ENCODE results near the gene METTL15.
"Not testable (repeated sequence)": the region's sequence is repeated elsewhere in the genome, so short reads cannot be mapped to it uniquely, and the experiment has no call there.

Gene METTL15

DNA sequence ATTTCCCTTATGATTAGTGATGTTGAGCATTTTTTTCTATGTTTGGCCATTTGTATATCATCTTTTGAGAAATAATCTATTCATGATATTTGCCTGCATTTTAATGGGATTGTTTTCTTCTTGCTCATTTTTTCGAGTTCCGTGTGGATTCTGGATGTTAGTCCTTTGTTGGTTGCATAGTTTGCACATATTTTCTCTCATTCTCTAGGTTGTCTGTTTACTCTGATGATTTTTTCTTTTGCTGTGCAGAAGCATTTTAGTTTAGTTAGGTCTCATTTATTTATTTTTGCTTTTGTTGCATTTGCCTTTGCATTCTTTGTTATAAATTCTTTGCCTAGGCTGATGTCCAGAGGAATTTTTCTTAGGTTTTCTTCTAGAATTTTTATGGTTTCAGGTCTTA is 87.3 kb downstream of the METTL15 start:
- DNase-seq (ENCODE audit: low read depth in 1 of 2, low spot score in 1 of 2), result no peak

DNA sequence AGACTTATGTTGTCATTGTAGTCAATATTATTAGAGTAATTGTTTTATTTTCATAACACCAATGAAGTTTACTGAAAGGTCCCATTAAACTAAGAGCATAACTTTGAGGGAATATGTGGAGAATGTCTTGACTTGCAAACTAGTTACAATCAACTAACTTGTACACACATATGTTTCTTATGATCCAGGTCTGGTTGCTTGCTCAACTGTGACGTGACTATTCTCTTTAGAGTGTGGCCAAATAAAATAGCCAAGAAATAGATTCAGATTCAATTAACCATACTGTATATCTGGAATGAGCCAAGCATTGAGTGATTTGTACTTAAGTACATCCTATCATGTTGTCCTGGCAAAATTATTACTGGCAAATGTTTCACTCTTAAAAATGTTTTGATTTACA is 101.7 kb downstream of the METTL15 start:
- DNase-seq (ENCODE audit: low read depth in 1 of 2, low spot score in 1 of 2), result no peak

DNA sequence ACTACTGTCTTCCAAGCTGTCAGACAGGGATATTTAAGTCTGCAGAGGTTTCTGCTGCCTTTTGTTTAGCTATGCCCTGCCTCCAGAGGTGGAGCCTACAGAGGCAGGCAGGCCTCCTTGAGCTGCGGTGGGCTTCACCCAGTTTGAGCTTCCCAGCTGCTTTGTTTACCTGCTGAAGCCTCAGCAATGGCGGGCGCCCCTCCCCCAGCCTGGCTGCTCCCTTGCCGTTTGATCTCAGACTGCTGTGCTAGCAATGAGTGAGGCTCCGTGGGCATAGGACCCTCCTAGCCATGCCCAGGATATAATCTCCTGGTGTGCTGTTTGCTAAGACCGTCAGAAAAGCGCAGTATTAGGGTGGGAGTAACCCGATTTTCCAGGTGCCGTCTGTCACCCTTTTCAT is 113.9 kb downstream of the METTL15 start:
- DNase-seq (ENCODE audit: low read depth in 1 of 2, low spot score in 1 of 2), result not testable (repeated sequence)

DNA sequence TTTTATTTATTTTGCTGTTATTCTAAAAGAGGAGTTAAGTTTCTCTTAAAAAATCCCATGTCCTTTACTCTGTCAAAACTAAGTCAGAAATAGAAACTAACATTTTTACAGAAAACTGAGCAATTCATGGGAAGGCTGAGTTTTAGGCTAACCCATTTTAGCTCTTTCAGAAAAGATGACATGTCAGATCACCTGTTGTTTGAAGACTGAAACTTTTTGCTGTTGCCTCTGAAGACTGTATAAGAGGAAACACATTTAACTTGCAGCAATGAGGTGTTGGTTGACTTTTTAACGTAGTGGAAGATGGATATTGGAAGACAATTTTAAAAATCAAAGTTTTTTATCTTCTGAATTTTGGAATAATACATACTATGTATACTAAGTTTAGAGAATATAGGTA is 115.4 kb downstream of the METTL15 start:
- no peak for DNase-seq (ENCODE audit: low read depth in 1 of 2, low spot score in 1 of 2)

DNA sequence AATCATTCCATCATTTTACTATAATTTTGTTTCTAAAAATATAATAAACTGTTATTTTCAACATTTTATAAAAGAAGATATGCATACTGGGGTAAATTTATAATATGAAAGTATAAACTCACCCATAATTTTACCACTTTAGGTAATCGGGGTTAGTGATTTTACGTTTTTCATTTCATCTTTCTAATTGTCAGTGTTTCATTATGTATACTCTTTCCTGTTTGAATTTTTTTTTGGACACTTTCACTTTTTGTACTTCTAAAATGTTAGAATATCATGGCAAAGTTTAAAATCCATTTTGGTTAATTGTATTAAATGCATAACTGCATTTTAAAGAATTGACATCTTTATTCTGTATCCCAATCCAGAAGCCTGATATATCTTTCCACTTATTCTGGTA is 115.8 kb downstream of the METTL15 start:
- no peak for DNase-seq (ENCODE audit: low read depth in 1 of 2, low spot score in 1 of 2)

DNA sequence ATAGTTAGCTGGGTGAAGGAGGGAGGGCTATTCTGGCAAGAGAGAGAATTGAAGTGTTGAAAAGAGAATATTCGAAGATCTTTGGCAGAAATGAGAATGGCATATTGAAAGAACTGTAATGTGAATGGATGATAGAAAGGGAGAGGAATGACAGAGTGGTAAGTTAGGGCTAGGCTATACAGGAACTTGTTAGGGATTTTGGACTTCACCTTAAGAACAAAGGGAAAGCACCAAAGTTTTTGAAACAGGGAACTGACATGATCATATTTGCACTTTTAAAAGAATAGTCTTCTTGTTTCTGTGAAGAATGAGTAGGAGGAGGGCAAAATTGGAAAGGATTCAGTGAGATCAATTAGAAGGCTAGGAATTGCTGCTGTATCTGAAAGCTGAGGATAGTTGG is 119.3 kb downstream of the METTL15 start:
- no peak for DNase-seq (ENCODE audit: low read depth in 1 of 2, low spot score in 1 of 2)

DNA sequence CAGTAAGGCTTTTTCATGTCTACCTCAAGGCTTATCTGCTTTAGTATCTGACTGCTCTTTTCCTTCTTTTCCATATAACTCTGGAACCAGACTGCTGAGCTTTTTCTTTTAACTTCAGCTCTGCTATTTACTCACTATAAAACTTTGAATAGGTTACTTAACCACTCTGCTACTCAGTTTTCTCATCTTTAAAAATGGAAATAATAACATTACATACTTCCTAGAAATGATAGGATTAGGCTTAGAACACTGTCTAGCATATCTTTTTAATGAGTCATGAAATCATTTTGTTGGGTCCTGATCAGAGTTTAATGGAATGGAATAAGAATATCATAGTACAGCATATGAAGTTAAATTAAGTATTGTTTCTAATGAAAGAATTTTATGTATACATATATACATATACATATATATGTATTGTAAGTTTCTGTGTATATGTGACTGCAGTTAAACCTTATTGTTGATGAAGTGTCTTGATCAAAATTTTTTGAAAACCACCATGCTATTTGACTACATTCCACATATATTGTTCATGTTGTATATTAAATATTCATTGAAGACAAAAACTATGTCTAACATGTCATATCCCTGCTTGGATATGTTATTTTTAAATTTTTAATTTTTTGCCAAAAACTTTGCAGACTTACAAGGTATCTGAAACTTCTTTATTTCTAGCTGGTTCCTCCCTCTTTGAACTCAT is 120.2 kb downstream of the METTL15 start:
- DNase-seq (ENCODE audit: low read depth in 1 of 2, low spot score in 1 of 2), result no peak

DNA sequence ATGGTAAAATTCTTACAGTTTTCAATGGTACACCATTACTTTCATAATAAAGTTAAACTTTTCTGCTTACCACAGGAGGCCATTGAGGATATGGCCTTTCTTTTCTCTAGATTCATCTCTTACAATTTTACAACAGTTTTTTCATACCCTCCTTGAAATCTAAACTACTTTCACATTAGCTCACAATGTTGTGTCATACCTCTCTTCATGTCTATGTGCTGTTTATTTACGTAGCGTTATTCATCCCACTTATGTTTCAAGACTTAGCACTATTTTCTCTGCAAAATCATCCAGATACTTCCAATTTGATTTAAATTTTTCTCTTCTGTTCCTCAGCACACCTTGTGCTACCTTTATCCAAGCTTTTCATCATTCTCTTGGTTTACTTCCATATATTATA is 123.3 kb downstream of the METTL15 start:
- DNase-seq (ENCODE audit: low read depth in 1 of 2, low spot score in 1 of 2), result no peak

DNA sequence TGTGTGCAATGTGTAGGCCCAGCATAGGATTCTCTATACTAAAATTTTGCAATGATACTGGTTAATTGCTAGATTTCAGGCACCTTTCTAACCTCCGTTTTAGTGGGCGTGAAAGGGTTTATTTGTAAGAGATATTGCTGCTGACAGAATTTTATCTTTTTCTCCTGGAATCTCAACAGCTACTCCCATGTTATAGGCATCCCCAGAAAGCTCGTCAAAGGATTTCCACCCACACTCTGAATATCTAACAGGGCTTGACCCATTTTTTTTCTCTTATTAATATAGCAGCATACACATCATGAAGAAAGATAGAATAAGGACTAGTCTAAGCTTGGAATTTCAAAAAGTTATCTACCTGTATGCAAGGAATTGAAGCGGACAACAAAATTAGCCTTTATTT is 124.5 kb downstream of the METTL15 start:
- DNase-seq (ENCODE audit: low read depth in 1 of 2, low spot score in 1 of 2), result no peak

DNA sequence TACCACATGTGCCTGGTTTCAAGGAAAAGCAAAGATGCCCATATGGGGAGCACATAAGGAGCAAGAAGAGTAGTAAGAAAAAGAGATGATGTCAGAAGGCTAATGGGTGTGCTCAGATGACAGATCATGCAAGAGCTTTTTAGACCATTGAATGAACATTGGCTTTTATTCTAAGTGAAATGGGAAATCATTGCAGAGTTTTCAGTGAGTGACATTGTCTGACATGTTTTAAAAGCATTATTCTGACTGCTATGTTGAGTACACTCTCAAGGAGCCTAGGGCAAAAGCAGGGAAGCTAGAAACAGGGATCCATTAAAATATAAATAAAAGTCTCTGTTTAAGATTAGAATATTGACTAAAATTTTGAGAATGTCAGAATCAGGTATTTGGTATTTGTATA is 133.6 kb downstream of the METTL15 start:
- DNase-seq (ENCODE audit: low read depth in 1 of 2, low spot score in 1 of 2), result no peak

DNA sequence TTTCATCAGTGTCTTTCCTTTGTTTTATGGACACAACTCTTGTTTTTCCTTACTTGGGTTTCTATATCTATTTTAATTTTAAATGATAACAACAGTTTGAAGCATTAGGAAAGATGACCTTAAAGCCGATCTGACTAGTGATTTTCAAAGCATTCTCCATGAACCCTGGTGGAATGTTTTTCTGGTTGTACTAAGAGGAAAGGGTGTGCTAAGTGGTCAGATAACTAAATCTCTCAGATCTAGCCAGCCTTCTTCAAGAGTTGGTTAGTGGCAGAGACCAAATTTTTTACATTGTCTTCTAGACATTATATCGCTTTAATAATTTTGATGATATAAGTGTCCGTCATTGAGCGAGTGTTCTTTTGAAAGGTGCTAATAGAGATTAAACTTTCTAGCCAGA is 134.4 kb downstream of the METTL15 start:
- DNase-seq (ENCODE audit: low read depth in 1 of 2, low spot score in 1 of 2), result no peak

DNA sequence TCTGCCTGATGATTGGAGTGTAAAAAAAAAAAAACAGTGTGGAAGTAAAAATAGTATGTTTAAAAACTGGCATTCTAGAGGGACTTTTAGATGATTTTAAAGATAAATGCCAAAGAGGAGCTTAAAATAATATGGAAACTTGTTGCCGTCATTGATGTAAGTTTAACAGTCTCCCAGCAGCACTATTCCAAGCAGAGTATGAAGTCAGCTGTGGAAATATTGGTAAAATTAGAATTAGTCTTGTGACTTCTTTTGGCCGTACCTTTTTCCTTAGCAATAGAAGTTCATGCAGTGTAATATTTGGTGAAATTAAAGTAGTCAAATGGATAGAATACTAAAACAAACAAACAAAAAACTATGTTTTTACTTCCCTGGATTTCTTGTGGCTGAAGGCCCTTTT is 134.9 kb downstream of the METTL15 start:
- DNase-seq (ENCODE audit: low read depth in 1 of 2, low spot score in 1 of 2), result no peak

DNA sequence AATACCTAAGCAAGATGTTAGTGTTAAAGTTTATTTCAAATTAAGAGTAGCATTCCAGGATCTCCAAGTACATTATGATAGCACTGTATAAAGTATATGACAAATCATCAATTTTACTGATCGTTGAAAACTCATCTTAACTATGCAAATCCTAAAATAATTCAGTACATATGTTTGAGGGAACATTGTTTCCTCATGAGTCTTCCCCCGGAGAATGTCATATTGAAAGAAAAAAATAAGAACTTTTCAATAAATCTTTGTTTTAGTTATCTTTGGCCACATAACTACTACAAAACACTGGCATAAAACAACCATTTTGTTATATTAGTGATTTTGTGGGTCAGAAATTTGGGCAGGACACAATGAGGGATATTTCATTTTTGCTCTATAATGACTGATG is 135.4 kb downstream of the METTL15 start:
- no peak for DNase-seq (ENCODE audit: low read depth in 1 of 2, low spot score in 1 of 2)

DNA sequence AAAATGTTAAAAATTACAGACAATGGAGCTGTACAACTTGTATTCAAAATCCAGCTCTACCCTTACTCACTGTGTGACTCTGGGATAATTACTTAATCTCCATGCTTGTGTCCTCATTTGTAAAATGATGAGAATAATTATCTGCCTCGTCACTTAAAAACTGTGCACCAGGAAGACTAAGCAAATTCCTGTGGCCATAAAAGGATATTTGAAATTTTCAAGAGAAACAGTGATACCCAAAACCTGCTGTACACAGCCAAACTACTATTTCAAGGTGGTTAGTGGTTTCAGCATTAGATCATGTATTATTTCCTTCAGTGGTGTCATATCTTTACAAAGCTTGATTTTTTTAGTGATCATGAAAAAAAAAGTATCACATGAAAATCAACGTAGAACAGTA is 136.9 kb downstream of the METTL15 start:
- DNase-seq (ENCODE audit: low read depth in 1 of 2, low spot score in 1 of 2), result no peak

DNA sequence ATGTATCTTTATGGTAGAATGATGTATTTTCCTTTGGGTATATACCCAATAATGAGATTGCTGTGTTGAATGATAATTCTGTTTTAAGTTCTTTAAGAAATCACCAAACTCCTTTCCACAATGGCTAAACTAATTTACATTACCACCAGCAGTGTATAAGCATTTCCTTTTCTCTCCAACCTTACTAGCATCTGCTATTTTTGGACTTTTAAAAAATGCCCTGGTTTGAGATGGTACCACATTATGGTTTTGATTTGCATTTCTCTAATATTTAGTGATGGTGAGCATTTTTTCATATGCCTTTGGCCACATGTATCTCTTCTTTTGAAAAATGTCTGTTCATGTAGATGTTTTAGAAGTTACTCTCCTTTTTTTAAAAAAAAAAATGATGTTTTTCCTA is 142.0 kb downstream of the METTL15 start:
- DNase-seq (ENCODE audit: low read depth in 1 of 2, low spot score in 1 of 2), result no peak

DNA sequence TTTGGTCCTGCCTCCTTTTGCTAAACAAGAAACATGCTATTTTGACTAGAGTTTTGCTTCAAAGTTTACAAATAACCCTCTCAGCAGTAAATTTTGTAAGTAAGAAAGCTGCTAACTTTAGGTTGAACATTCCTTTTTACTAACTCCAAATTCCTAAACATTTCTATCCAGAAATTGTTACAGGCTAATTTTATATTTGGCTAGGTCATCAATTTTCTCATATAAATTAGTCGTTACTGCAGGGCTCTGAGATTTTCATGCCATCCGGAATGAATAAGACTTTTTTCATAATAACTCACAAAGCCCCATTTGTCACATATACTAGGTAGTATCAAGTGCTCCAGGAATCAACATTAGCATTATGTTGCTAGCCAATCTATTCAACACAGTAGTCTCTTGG is 143.1 kb downstream of the METTL15 start:
- no peak for DNase-seq (ENCODE audit: low read depth in 1 of 2, low spot score in 1 of 2)

DNA sequence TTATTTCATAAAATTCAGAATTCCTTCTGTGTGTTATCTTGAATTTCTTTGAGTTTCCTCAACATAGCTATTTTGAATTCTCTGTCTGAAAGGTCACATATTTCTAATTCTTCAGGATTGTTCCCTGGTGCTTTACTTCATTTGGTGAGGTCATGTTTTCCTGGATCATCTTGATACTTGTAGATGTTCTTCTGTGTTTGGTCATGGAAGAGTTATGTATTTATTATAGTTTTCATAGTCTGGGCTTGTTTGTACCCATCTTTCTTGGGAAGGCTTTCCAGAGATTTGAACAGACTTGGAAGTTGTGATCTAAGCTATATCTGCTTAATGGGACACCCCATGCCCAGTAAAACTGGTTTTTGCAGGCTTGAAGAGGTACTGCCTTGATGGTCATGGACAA is 149.6 kb downstream of the METTL15 start:
- DNase-seq (ENCODE audit: low read depth in 1 of 2, low spot score in 1 of 2), result no peak

DNA sequence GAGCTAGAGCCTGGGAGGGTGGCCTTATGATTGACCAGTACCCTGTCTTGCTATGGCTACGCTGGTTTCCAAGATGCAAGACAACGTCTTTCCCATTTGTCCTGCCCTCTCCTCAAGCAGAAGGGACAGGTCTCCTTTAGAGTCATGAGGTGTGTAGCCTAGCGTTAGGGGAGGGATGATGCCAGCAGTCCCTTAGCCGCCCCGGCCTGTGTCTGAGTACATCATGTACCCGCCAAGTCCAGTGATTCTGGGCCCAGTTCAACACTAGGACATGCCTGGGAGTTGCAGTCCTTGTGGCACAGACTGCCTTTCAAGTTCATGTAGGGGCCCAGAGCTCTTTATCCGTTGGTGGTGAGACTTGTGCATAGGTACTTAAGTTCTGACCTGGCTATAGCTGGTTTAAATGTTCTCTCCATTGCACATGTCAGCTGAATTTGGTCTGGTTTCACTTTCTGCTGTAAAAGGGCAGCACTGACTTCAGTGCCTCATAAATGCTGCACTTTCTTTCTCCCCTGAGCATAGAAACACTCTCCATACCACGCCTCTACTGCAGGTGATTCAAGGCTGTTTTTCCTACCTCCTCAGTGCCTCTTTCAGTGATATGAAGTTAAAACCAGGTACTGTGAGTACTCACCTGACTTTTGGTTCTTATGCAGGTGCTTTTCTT is 151.1 kb downstream of the METTL15 start:
- no peak for DNase-seq (ENCODE audit: low read depth in 1 of 2, low spot score in 1 of 2)

DNA sequence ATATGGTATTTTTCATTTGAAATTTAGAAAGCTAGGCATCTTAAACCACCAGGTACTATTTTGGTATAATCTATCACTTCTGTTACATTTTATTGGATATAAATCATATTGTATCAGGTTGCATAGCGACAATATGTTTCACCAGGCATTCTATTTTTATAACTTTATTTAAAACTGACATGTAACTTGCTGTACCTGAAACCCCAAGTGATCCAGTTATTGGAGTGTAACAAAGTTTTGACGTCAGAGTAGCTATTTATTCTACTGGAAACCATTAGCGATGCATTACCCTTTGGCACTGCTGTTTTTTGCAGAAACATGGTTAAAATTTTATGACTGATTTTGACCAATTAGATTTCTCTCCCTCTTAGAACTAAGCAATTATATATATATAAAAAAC is 160.7 kb downstream of the METTL15 start:
- no peak for DNase-seq (ENCODE audit: low read depth in 1 of 2, low spot score in 1 of 2)

DNA sequence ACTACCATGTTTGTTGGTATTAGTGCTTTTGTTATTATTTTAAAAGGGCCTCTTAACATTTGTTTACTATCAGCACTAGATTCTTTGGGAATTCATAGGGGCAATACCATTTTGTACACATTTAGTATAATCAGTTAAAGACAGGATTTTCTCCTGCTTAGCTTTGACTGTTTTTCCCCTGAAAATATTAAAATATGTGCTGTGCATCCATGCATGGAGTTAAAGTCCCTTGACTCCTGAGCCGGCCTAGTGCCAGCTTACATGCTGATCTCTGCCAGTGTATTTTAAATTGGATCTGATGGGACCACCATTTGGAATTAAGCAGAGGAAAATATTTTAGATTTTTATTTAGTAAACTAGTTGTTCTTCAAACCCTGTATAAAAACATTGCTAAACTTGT is 161.4 kb downstream of the METTL15 start:
- DNase-seq (ENCODE audit: low read depth in 1 of 2, low spot score in 1 of 2), result no peak

DNA sequence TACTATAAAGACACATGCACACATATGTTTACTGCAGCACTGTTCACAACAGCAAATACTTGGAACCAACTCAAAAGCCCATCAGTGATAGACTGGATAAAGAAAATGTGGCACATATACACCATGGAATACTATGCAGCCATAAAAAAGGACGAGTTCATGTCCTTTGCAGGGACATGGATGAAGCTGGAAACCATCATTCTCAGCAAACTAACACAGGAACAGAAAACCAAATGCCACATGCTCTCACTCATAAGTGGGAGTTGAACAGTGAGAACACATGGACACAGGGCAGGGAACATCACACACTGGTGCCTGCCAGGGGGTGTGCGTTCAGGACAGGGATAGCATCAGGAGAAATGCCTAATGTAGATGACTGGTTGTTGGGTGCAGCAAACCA is 164.1 kb downstream of the METTL15 start:
- not testable (repeated sequence) for DNase-seq (ENCODE audit: low read depth in 1 of 2, low spot score in 1 of 2)

DNA sequence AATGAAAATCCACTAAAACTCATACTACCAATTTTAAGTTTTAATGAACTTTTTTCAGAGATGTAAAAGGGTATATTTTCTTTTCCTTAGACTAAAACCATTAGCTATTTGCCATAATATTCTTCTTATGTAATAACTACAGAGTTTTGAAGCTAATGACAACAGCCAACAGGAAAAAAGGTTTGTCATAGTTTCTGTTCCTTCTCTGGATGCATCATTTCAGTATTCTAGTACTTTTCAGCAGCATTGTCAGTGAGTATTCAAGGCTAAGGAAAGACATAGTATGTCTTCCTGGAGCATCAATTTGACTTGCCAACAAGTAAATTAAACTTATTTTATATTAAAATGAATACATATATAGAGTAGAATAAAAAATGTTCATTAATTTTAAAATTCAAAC is 166.0 kb downstream of the METTL15 start:
- DNase-seq (ENCODE audit: low read depth in 1 of 2, low spot score in 1 of 2), result no peak

DNA sequence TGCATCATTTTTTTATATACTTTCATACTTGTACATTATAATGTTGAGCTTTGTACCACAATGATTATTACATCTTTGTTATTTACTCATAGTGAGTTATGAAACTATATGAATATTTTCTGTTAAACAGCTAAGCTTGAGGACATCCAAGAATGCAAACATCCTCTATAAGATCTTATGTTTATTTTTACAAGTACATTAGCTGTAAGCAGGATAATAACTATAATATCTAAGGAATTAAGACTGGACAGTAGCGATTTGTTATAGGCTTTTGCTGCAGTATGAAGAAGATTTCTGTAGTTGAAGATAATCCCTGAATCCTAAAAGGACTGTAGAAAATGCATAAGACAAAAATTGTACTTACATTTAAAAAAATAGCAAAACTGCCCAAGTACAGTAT is 176.0 kb downstream of the METTL15 start:
- DNase-seq (ENCODE audit: low read depth in 1 of 2, low spot score in 1 of 2), result no peak
